Heart left ventricle (tissue), 13 donors: Measurements from ENCODE around the gene SMIM31.

Experiments
- CTCF ChIP-seq, 12 donors: fragments of 200-600 bp; sonication (generic) in 4 of 12; IDR thresholded peaks; one replicate each; pipeline versions ENCODE4 v1.5.0 to v1.8.0; 2018 to 2022; ENCODE audit warnings: antibody characterized with exemption in 12 of 12, mild to moderate bottlenecking in 5 of 12
- POLR2A ChIP-seq, 2 donors: fragments of 450-650 bp; IDR thresholded peaks; one replicate each; pipeline ENCODE4 v1.6.1; 2017; ENCODE audit warnings: antibody characterized with exemption in 2 of 2, mild to moderate bottlenecking in 2 of 2, moderate library complexity in 2 of 2
- donor health status: ischemic (EF 13 %, LVEDD 7.1; RV severe dilation, severe dysfunction).
- donor health status: DM: no; HTN: yes; CAD: no.
- donor health status: DM: no; HTN: no; CAD: no.
- donor health status: ischemic (EF 25% LVEDD 6.9; RV normal size, moderate dysfunction).
- donor health status: ischemic (EF 25% LVEDD 5.7; RV mildly dilated, moderate dysfunction).
- donor health status: ischemic (EF 35%, LVEDD 5.7; RV mildly dilated, moderate dysfunction).
- donor health status: nonischemic (EF 11% LVEDD 7.7; RV severe dilation, severe dysfunction).
- donor health status: DM: yes; HTN: yes; CAD: no.
- donor health status: PGD.
- donor health status: ischemic (EF 29% LVEDD 5.4; RV normal size, mild dysfunction).
- donor health status: nonischemic (EF 23%, LVEDD 6.1; RV moderate dilation, normal function).

DNA sequence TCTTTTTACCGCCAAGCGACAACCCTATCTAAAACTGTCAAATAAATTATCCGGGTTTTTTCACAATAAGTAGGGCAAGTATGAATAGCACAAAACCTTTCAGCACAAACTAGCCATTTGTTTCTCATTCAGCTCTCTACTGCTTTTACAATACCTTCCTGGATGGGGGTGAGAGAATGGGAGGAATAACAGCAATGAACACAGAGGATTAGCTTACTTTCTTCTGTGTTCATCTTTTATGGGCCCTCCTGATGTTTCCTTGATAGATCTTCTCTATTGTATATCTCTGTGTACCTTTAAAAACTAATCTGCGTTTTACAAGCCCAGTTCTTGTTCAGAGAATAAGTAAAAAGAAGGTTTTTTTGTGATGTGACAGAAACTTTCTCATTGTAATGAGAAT is 67.8 kb downstream of the SMIM31 start:
- TF ChIP-seq CTCF (IDR thresholded peaks at IDR 0.05) (no peak), POLR2A (IDR thresholded peaks at IDR 0.05) (no peak)
